Left ventricle myocardium inferior (tissue), 1 donor: Measurements from ENCODE around the gene SSPN. TPM values are rescaled to one million over a fixed set of nuclear protein-coding genes. Genes with fewer than 3 reads are reported as not detected.

Experiments
- DNase-seq: peaks from one replicate; pipeline ENCODE4 v3.0.0-alpha.2; 2020
- H3K27ac ChIP-seq: fragments of 200-600 bp; replicated peaks from 2 replicates; pipeline ENCODE4 v1.8.0; 2021
- H3K27me3 ChIP-seq: fragments of 200-600 bp; 2 replicates; pipeline ENCODE4 v1.8.0; 2021; ENCODE audit warnings: low read depth
- H3K36me3 ChIP-seq: fragments of 200-600 bp; 2 replicates; pipeline ENCODE4 v1.8.0; 2021
- H3K4me1 ChIP-seq: fragments of 200-600 bp; 2 replicates; pipeline ENCODE4 v1.8.0; 2021
- H3K4me3 ChIP-seq: fragments of 200-600 bp; 2 replicates; pipeline ENCODE4 v1.8.0; 2021; ENCODE audit warnings: mild to moderate bottlenecking, moderate library complexity
- H3K9me3 ChIP-seq: fragments of 200-600 bp; replicated peaks from 2 replicates; pipeline ENCODE4 v1.8.0; 2021
- CTCF ChIP-seq: fragments of 200-600 bp; IDR thresholded peaks from 2 replicates; pipeline ENCODE4 v1.8.0; 2021; ENCODE audit warnings: antibody characterized with exemption, mild to moderate bottlenecking, borderline replicate concordance
- intact Hi-C: fragments of 100-400 bp; cut with micrococcal nuclease; formaldehyde crosslinking; loops from one replicate; pipeline ENCODE4 v1.11.0; 2022
- total RNA-seq: library from RNA; stranded (reverse); fragmentation: NEBNext Ultra II Directional; extraction: Animal tissue kit (Norgen Biotek cat#: 25700); gene quantifications from one replicate; pipeline ENCODE4 v1.2.1, GENCODE V29; 2021
- donor health status: DM: no; HTN: yes; CAD: no; lungs with severe emphysema.

Gene SSPN
- total RNA-seq, 1 donor from 2014 or later, result 67.4 TPM

DNA sequence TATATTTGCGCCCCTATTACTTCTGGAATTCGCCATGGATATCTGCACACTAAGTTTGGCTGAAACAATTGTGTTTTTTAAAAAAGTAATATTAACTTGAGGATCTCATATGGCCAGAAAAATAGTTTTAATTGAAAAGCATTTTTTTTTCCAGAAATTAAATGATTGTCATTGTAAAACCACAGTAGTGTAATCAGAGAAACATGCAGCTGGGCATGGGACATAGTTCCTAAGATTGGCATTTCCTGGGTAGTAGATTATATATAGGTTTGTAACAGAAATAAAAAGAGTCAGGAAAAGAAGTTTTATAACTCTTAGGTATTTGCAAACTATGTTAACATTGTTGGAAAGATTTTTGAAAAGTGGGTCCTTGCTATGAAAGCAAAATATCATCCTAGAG, 17.6 kb downstream of the SSPN start:
- no peak overlapping the region for H3K27ac ChIP-seq
- DNase-seq, result no peak
- no peak overlapping the region for H3K4me3 ChIP-seq
- H3K9me3 ChIP-seq, result no peaks in the 10 kb centered on the region
- intact Hi-C loops, result no loop called here
- H3K4me1 ChIP-seq, result peaks cover 12% of the 10 kb centered on the region
- no peak for TF ChIP-seq CTCF
- H3K27me3 ChIP-seq, result no peaks in the 10 kb centered on the region
- no peaks in the 10 kb centered on the region for H3K36me3 ChIP-seq

- no peak overlapping the region for H3K4me3 ChIP-seq
- H3K9me3 ChIP-seq, result no peaks in the 10 kb centered on the region
- TF ChIP-seq CTCF, result no peak
- intact Hi-C loops, result no loop called here
- H3K36me3 ChIP-seq, result no peaks in the 10 kb centered on the region
- no peak overlapping the region for H3K27ac ChIP-seq
- DNase-seq, result no peak
- peaks cover 12% of the 10 kb centered on the region for H3K4me1 ChIP-seq
- no peaks in the 10 kb centered on the region for H3K27me3 ChIP-seq
Measured at GRCh38 chr12:26214121-26214520, 18.7 kb downstream of the SSPN start.

DNA sequence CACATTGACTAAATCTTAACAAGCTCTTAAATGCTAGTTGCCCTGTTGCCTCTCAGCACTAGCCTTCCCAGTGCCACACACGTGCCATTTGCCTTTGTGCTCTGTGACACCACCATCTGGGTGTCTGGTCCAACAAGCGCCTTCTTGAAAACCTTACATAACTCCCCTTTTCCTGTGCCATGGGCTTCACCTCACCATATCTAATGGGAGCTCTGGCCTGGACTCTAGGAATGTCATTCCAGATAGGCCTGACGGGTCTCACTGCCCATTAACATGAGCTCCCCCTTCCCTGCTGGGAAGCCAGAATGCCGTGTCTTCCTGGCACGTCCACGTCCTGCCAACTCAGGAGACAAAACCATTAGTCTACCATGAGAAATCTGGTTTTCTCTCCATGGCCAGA, 24.4 kb downstream of the SSPN start:
- no peaks in the 10 kb centered on the region for H3K27me3 ChIP-seq
- H3K36me3 ChIP-seq, result no peaks in the 10 kb centered on the region
- no peaks in the 10 kb centered on the region for H3K4me1 ChIP-seq
- H3K27ac ChIP-seq, result no peak overlapping the region
- intact Hi-C loops, result no loop called here
- H3K9me3 ChIP-seq, result no peaks in the 10 kb centered on the region
- no peak for TF ChIP-seq CTCF
- no peak for DNase-seq
- H3K4me3 ChIP-seq, result no peak overlapping the region

- peaks cover 7% of the 10 kb centered on the region for H3K27me3 ChIP-seq
- no peak for TF ChIP-seq CTCF
- no peaks in the 10 kb centered on the region for H3K36me3 ChIP-seq
- intact Hi-C loops, result no loop called here
- no peaks in the 10 kb centered on the region for H3K9me3 ChIP-seq
- peaks cover 12% of the 10 kb centered on the region for H3K4me1 ChIP-seq
- DNase-seq, result no peak
- H3K4me3 ChIP-seq, result no peak overlapping the region
- H3K27ac ChIP-seq, result no peak overlapping the region
Measured at GRCh38 chr12:26224657-26225056, 29.3 kb downstream of the SSPN start.

DNA sequence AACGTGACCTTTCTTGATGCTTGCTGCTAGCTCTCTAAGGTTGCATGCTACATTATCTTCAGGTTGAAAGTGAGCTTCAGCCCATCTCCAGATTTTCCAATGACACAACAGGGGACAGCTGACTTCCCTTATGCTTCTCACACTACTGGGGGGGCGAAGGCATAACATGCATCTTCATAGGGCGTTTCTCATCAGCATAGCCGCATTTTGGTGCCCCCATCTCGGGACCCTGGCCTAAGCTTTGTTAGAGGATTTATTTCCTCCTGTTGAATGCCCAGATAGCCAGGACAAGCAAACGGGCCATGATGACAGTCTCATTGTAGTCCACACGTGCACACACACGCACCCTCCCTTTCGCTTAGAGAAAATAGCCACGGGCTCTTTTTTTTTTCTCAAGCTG, 30.7 kb downstream of the SSPN start:
- peak overlapping the region; percentile 39 for H3K27ac ChIP-seq
- H3K36me3 ChIP-seq, result no peaks in the 10 kb centered on the region
- intact Hi-C loops, result no loop called here

More for the DNA sequence above, 30.7 kb downstream of the SSPN start:
- TF ChIP-seq CTCF, result no peak
- Histone ChIP-seq H3K4me1 (peaks cover 12% of the 10 kb centered on the region), H3K27me3 (peaks cover 7% of the 10 kb centered on the region), H3K9me3 (no peaks in the 10 kb centered on the region), H3K4me3 (peak overlapping the region; percentile 67)
- DNase-seq, result no peak
